ENCODE measurements around the gene OR6C76. TPM values are rescaled to one million over a fixed set of nuclear protein-coding genes. Genes with fewer than 3 reads are reported as not detected.
"Not testable (repeated sequence)": the region's sequence is repeated elsewhere in the genome, so short reads cannot be mapped to it uniquely, and the experiment has no call there.

OR6C76 gene
- total RNA-seq, 1 experiment from 2014 or later: not detected

- no peak for DNase-seq
- Histone ChIP-seq H3K27me3 (no peaks in the 10 kb centered on the region), H3K9me3 (no peaks in the 10 kb centered on the region), H3K36me3 (no peaks in the 10 kb centered on the region), H3K4me3 (no peak overlapping the region)
These were observed 19.3 kb downstream of the OR6C76 start for GRCh38 chr12:55445357-55445756.

GRCh38 chr12:55446326-55446725 is 20.3 kb downstream of the OR6C76 start:
- DNase-seq: no peak
- Histone ChIP-seq H3K27me3 (no peaks in the 10 kb centered on the region), H3K36me3 (no peaks in the 10 kb centered on the region), H3K9me3 (no peaks in the 10 kb centered on the region), H3K4me3 (no peak overlapping the region)

- Histone ChIP-seq H3K4me3 (no peak overlapping the region), H3K9me3 (no peaks in the 10 kb centered on the region), H3K27me3 (no peaks in the 10 kb centered on the region; the same call in 1 of the 2 replicates), H3K36me3 (no peaks in the 10 kb centered on the region)
- DNase-seq: no peak
These were observed 22.8 kb downstream of the OR6C76 start for GRCh38 chr12:55448825-55449224.

- not testable (repeated sequence) for H3K36me3 ChIP-seq, H3K4me3 ChIP-seq, DNase-seq, H3K27me3 ChIP-seq, H3K9me3 ChIP-seq
These were observed 38.9 kb downstream of the OR6C76 start for GRCh38 chr12:55464926-55465325.

GRCh38 chr12:55467836-55468235 is 41.8 kb downstream of the OR6C76 start:
- Histone ChIP-seq H3K36me3 (no peaks in the 10 kb centered on the region), H3K9me3 (no peaks in the 10 kb centered on the region), H3K4me3 (no peak overlapping the region), H3K27me3 (no peaks in the 10 kb centered on the region; the same call in 1 of the 2 replicates)
- DNase-seq: no peak

GRCh38 chr12:55469291-55469690 is 43.2 kb downstream of the OR6C76 start:
- Histone ChIP-seq H3K27me3 (no peaks in the 10 kb centered on the region; the same call in 1 of the 2 replicates), H3K9me3 (no peaks in the 10 kb centered on the region), H3K36me3 (no peaks in the 10 kb centered on the region), H3K4me3 (no peak overlapping the region)
- DNase-seq: no peak

- Histone ChIP-seq H3K27me3 (no peaks in the 10 kb centered on the region; the same call in 1 of the 2 replicates), H3K9me3 (no peaks in the 10 kb centered on the region), H3K4me3 (no peak within 1 kb of the TSS), H3K36me3 (no peaks in the 10 kb centered on the region)
- peak; percentile 44 for DNase-seq
These were observed 44.2 kb downstream of the OR6C76 start, which contains the start of gene OR6C70 for GRCh38 chr12:55470088-55470829. Gene OR6C70, minus strand, starts transcription at chr12:55470138. Its CDS starts 0 bp downstream, at chr12:55470138.

- H3K27me3 ChIP-seq: no peaks in the 10 kb centered on the region; the same call in 1 of the 2 replicates
- no peak overlapping the region for H3K4me3 ChIP-seq
- no peaks in the 10 kb centered on the region for H3K9me3 ChIP-seq
- no peaks in the 10 kb centered on the region for H3K36me3 ChIP-seq
- DNase-seq: no peak
These were observed 46.2 kb downstream of the OR6C76 start for GRCh38 chr12:55472264-55472663.

Other genes starting within 250 kb of the OR6C76 start
- not detected in 2 replicates for gene OR10A7, start 205.2 kb upstream of the OR6C76 start, total RNA-seq (2014; rRNA removed; shearing (Covaris generic); ENCODE audit: low replicate concordance)
- gene OR6C74, start 181.6 kb upstream of the OR6C76 start, total RNA-seq (2014; rRNA removed; shearing (Covaris generic); ENCODE audit: low replicate concordance): not detected in 2 replicates
- not detected in 2 replicates for gene OR6C6, start 129.7 kb upstream of the OR6C76 start, total RNA-seq (2014; rRNA removed; shearing (Covaris generic); ENCODE audit: low replicate concordance)
- not detected in 2 replicates for gene OR6C1, start 111.9 kb upstream of the OR6C76 start, total RNA-seq (2014; rRNA removed; shearing (Covaris generic); ENCODE audit: low replicate concordance)
- gene OR6C3, start 95.5 kb upstream of the OR6C76 start, total RNA-seq (2014; rRNA removed; shearing (Covaris generic); ENCODE audit: low replicate concordance): not detected in 2 replicates
- gene OR6C75, start 63.3 kb upstream of the OR6C76 start, total RNA-seq (2014; rRNA removed; shearing (Covaris generic); ENCODE audit: low replicate concordance): not detected in 2 replicates
- gene OR6C65, start 25.7 kb upstream of the OR6C76 start, total RNA-seq (2014; rRNA removed; shearing (Covaris generic); ENCODE audit: low replicate concordance): not detected in 2 replicates
- gene OR6C2, start 17.8 kb downstream of the OR6C76 start, total RNA-seq (2014; rRNA removed; shearing (Covaris generic); ENCODE audit: low replicate concordance): not detected in 2 replicates
- not detected in 2 replicates for gene OR6C70, start 43.9 kb downstream of the OR6C76 start, total RNA-seq (2014; rRNA removed; shearing (Covaris generic); ENCODE audit: low replicate concordance)
- not detected in 2 replicates for gene OR6C68, start 66.1 kb downstream of the OR6C76 start, total RNA-seq (2014; rRNA removed; shearing (Covaris generic); ENCODE audit: low replicate concordance)
- gene OR6C4, start 123.3 kb downstream of the OR6C76 start, total RNA-seq (2014; rRNA removed; shearing (Covaris generic); ENCODE audit: low replicate concordance): not detected in 2 replicates
- not detected in 2 replicates for gene OR2AP1, start 146.2 kb downstream of the OR6C76 start, total RNA-seq (2014; rRNA removed; shearing (Covaris generic); ENCODE audit: low replicate concordance)
- not detected in 2 replicates for gene OR10P1, start 210.6 kb downstream of the OR6C76 start, total RNA-seq (2014; rRNA removed; shearing (Covaris generic); ENCODE audit: low replicate concordance)

Measured in MG63 (cell line).